Measurements from ENCODE around the gene DAP.
"Not testable (repeated sequence)": the region's sequence is repeated elsewhere in the genome, so short reads cannot be mapped to it uniquely, and the experiment has no call there.

The DAP gene

GRCh38 chr5:10636363-10637142, 124.5 kb downstream of the DAP start:
- in situ Hi-C loops (cut with HindIII; ENCODE audit: low sequenced_read_pairs), result no loop called here

GRCh38 chr5:10635867-10636350, 125.1 kb downstream of the DAP start:
- in situ Hi-C loops (cut with HindIII; ENCODE audit: low sequenced_read_pairs), result no loop called here

- in situ Hi-C loops (cut with HindIII; ENCODE audit: low sequenced_read_pairs), result no loop called here
These were observed 125.7 kb downstream of the DAP start for GRCh38 chr5:10635257-10635866.

DNA sequence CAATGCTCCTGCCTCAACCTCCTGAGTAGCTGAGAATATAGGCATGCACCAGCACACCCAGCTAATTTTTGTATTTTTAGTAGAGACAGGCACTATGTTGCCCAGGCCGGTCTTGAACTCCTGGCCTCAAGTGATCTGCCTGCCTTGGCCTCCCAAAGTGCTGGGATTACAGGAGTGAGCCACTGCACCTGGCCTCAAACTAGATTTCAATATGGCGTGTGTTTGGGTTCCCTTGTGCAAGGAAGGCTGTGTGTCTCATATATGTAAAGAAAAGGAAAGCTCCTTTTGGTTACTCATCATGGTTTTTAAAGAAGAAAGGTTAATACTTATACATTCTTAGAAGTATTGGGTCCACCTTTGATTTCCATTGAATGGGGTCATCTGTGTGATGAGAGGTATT, 126.5 kb downstream of the DAP start:
- in situ Hi-C loops (cut with HindIII; ENCODE audit: low sequenced_read_pairs), result no loop called here

GRCh38 chr5:10634050-10634449, 127.0 kb downstream of the DAP start:
- in situ Hi-C loops (cut with HindIII; ENCODE audit: low sequenced_read_pairs), result no loop called here

DNA sequence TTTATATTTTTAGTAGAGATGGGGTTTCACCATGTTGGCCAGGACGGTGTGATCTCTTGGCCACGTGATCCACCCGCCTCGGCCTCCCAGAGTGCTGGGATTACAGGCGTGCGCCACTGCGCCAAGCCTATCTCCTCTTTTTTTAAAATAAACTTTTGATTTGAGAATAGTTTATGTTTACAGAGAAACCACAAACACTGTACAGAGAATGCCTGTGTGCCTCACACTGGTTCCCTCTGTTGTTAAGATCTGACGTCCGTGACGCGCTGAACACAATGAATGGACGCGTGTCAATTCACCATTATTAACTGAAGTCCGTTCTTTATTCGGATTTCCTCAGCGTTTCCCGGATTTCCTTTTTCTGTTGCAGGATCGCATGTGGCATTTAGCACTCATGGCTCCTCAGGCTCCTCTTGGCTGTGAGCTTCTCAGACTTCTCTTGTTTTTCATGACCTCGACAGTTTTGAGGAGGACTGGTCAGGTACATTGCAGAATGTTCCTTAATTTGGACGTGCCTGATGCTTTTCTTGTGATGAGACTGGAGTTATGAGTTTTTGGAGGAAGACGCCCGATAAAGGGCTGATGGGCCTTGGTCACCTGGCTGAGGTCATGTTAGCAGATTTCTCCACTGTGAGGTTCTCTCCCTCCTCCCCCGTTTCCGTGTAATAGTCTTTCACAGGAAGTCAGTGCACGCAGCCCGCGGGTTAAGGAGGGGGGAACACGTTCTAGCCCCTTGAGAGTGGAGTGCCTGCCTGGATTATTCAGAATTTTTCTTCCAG, 127.6 kb downstream of the DAP start:
- in situ Hi-C loops (cut with HindIII; ENCODE audit: low sequenced_read_pairs), result no loop called here

GRCh38 chr5:10632110-10632761, 128.8 kb downstream of the DAP start:
- in situ Hi-C loops (cut with HindIII; ENCODE audit: low sequenced_read_pairs), result no loop called here

GRCh38 chr5:10631316-10631996, 129.6 kb downstream of the DAP start:
- in situ Hi-C loops (cut with HindIII; ENCODE audit: low sequenced_read_pairs), result no loop called here

GRCh38 chr5:10630744-10631143, 130.3 kb downstream of the DAP start:
- in situ Hi-C loops (cut with HindIII; ENCODE audit: low sequenced_read_pairs), result not testable (repeated sequence)

DNA sequence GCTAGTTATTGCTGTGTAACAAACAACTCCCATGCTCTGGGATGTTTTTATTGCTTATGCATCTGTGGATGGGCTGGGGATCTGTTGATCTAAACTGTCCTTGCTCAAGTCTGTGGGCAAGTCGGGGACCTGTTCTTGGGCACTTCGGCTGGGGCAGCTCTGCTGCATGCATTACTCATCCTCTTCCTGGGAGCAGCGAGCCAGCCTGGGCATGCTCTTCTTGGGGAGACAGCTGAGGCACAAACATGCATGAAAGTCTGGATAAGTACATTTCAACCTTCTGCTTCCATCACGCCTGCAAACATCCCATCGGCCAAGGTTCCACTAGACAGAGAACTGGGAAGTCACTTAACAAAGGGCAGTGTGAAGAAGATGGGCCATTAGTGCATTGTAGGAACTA, 130.9 kb downstream of the DAP start:
- in situ Hi-C loops (cut with HindIII; ENCODE audit: low sequenced_read_pairs), result no loop called here

GRCh38 chr5:10629682-10630081, 131.4 kb downstream of the DAP start:
- in situ Hi-C loops (cut with HindIII; ENCODE audit: low sequenced_read_pairs), result loop anchor here (10.0 kb wide), 1 partner anchor 175 kb away; no protein-coding TSS in a partner anchor
